HL-60 (cell line): ENCODE data around the gene IQCB1.

Source experiments
- CTCF ChIP-seq: IDR thresholded peaks from one replicate; pipeline ENCODE4 v1.5.1; 2011; ENCODE audit warnings: low read length, control low read depth, inconsistent platforms; ENCODE audit not compliant: insufficient read depth
- GABPA ChIP-seq: IDR thresholded peaks from 2 replicates; pipeline ENCODE4 v1.6.1; 2012; ENCODE audit warnings: low read depth
- POLR2AphosphoS5 ChIP-seq: IDR thresholded peaks from 2 replicates; pipeline ENCODE4 v1.6.1; 2012; ENCODE audit warnings: low read depth
- REST ChIP-seq: IDR thresholded peaks from 2 replicates; pipeline ENCODE4 v1.6.1; 2012; ENCODE audit warnings: low read depth; ENCODE audit not compliant: insufficient replicate concordance

DNA sequence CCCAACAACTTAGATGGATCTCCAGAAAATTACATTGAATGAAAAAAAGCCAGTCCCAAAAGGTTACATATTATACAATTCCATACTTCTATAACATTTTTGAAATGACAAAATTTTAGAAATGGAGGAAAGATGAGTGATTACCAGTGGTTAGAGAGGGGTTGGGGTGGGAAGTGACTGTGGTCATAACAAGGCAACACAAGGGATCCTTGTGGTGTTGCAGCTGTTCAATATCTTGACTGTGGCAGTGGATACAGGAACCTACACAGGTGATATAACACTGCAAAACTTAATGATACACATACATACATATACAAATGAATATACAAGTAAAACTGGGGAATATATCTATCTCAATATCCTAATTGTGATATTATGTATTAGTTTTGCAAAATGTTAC, 95.0 kb downstream of the IQCB1 start:
- TF ChIP-seq REST (no peak), GABPA (no peak), CTCF (no peak), POLR2AphosphoS5 (no peak)
